BJ (cell line): ENCODE measurements around the gene RAB3IL1. TPM values are rescaled to one million over a fixed set of nuclear protein-coding genes. Genes with fewer than 3 reads are reported as not detected.

Source experiments
- CTCF ChIA-PET: fragments of 350-600 bp; formaldehyde crosslinking; extraction: SDS; loops from one replicate; lab custom pipeline; 2021; ENCODE audit warnings: antibody characterized with exemption, inconsistent platforms; lab: Yijun Ruan, JAX
- POLR2A ChIA-PET: fragments of 300-600 bp; sonication (Branson Sonifier 250); formaldehyde crosslinking; extraction: SDS; loops from one replicate; lab custom pipeline; 2021; ENCODE audit warnings: antibody characterized with exemption; lab: Charles Lee
- DNase-seq: peaks from one replicate; pipeline ENCODE4 v3.0.0-alpha.2; 2011; ENCODE audit warnings: low read depth
- H3K27me3 ChIP-seq: 2 replicates; pipeline ENCODE4 v1.6.0; 2011; ENCODE audit warnings: low read length; ENCODE audit not compliant: control insufficient read depth, insufficient read depth
- H3K36me3 ChIP-seq: 2 replicates; pipeline ENCODE4 v1.5.1; 2011; ENCODE audit warnings: low read length; ENCODE audit not compliant: control insufficient read depth, insufficient read depth
- H3K4me3 ChIP-seq: 2 replicates; pipeline ENCODE4 v1.5.1; 2011; ENCODE audit warnings: low read depth, mild to moderate bottlenecking, control low read depth, low read length
- CTCF ChIP-seq: IDR thresholded peaks from 2 replicates; pipeline ENCODE4 v1.5.1; 2011; ENCODE audit warnings: low read depth, mild to moderate bottlenecking, control low read depth, inconsistent platforms, low read length, moderate library complexity; ENCODE audit not compliant: insufficient read depth
- polyA plus RNA-seq: library from polyadenylated mRNA; depleted of rRNA; stranded (reverse); fragments of >200 nt; gene quantifications from 2 replicates; pipeline ENCODE4 v1.2.3, GENCODE V29; 2011

Gene RAB3IL1
- polyA plus RNA-seq, 1 experiment = 15.1 TPM

GRCh38 chr11:61919705-61920631 lies 2.6 kb upstream of the RAB3IL1 start:
- no peak for DNase-seq
- no peaks in the 10 kb centered on the region for H3K27me3 ChIP-seq
- ChIA-PET CTCF (interaction anchor here (0.7 to 2.1 kb wide), 5 partner anchors 12 to 161 kb away, joined by 3 to 12 read pairs (median 3); no protein-coding TSS in a partner anchor), POLR2A (no interaction called here)
- no peaks in the 10 kb centered on the region for H3K36me3 ChIP-seq
- no peak overlapping the region for H3K4me3 ChIP-seq
- TF ChIP-seq CTCF = no peak

- no peaks in the 10 kb centered on the region for H3K27me3 ChIP-seq
- DNase-seq = no peak
- TF ChIP-seq CTCF = no peak
- POLR2A ChIA-PET = no interaction called here
- H3K4me3 ChIP-seq = no peak overlapping the region
- CTCF ChIA-PET = interaction anchor here (1.0 to 2.1 kb wide), 4 partner anchors 11 to 162 kb away, joined by 3 to 12 read pairs (median 4); no protein-coding TSS in a partner anchor
- no peaks in the 10 kb centered on the region for H3K36me3 ChIP-seq
Measured at GRCh38 chr11:61918938-61919704, 1.8 kb upstream of the RAB3IL1 start.

GRCh38 chr11:61918251-61918937 lies 1.0 kb upstream of the RAB3IL1 start:
- no peak for TF ChIP-seq CTCF
- CTCF ChIA-PET = interaction anchor here (1.7 to 2.5 kb wide), 3 partner anchors 11 to 30 kb away, joined by 6 to 12 read pairs (median 7); no protein-coding TSS in a partner anchor
- DNase-seq = no peak

GRCh38 chr11:61916737-61917333 lies 531 bp downstream of the RAB3IL1 start:
- ChIA-PET POLR2A (no interaction called here), CTCF (interaction anchor here (0.5 to 2.5 kb wide), 5 partner anchors 11 to 212 kb away, joined by 3 to 7 read pairs (median 5); no protein-coding TSS in a partner anchor)
- TF ChIP-seq CTCF = 0 out of 2 replicates have a peak, but pooled peaks have one; percentile 2
- no peaks in the 10 kb centered on the region for H3K36me3 ChIP-seq
- no peaks in the 10 kb centered on the region for H3K27me3 ChIP-seq
- peak overlapping the region; percentile 73 for H3K4me3 ChIP-seq
- no peak for DNase-seq

More at GRCh38 chr11:61918251-61918937, 1.0 kb upstream of the RAB3IL1 start:
- no peaks in the 10 kb centered on the region for H3K36me3 ChIP-seq
- no peak overlapping the region for H3K4me3 ChIP-seq
- POLR2A ChIA-PET = no interaction called here
- H3K27me3 ChIP-seq = no peaks in the 10 kb centered on the region
